Pancreas (tissue), 10 donors: ENCODE data around the gene CHMP1A. TPM values are rescaled to one million over a fixed set of nuclear protein-coding genes. Genes with fewer than 3 reads are reported as not detected.

Experiments
- ATAC-seq, 4 donors: fragments of 200-7000 bp; cut with Tn5 transposase; one replicate each; pipeline versions ENCODE4 v1.8.0 to v1.9.1; 2020; ENCODE audit warnings: mild to moderate bottlenecking in 4 of 4, moderate library complexity in 4 of 4
- DNase-seq, 6 donors: peaks; one replicate each; pipeline ENCODE4 v3.0.0-alpha.2; 2020
- FAIRE-seq: peaks from 2 replicates; lab custom pipeline; 2012; peaks lifted over from hg19 to GRCh38; lab: Jason Lieb, UNC
- H3K27ac ChIP-seq, 4 donors: fragments of 200-600 bp; sonication (generic); 1 replicate in 3 of 4; 2 replicates in 1 of 4; pipeline versions ENCODE4 v1.5.0 to v1.8.0; 2020
- H3K27me3 ChIP-seq, 4 donors: fragments of 200-600 bp; one replicate each; pipeline ENCODE4 v1.8.0; 2021
- H3K36me3 ChIP-seq, 3 donors: fragments of 200-600 bp; sonication (generic) in 1 of 3; one replicate each; pipeline versions ENCODE4 v1.5.0 to v1.8.0; 2020 to 2021
- H3K4me1 ChIP-seq, 3 donors: fragments of 200-600 bp; one replicate each; pipeline ENCODE4 v1.8.0; 2021
- H3K4me3 ChIP-seq, 4 donors: fragments of 200-600 bp; sonication (generic) in 2 of 4; one replicate each; pipeline versions ENCODE4 v1.5.0 to v1.8.0; 2020 to 2021
- H3K9me3 ChIP-seq, 4 donors: fragments of 200-600 bp; one replicate each; pipeline ENCODE4 v1.8.0; 2021
- WGBS, 2 donors: extraction: QIAGEN DNeasy Blood & Tissue Kit; methylation state at CpG; one replicate each; pipeline ENCODE4 v1.1.7; 2013; 5-methylcytosine and 5-hydroxymethylcytosine counted together
- intact Hi-C, 3 donors: fragments of 100-400 bp; cut with DNase I; formaldehyde crosslinking; loops; one replicate each; pipeline versions ENCODE4 v1.11.1 to v1.14.2; 2022
- polyA plus RNA-seq, 2 donors: library from polyadenylated mRNA; stranded (reverse); fragments of 200-250 nt; gene quantifications; one replicate each; pipeline ENCODE4 v1.2.3, GENCODE V29; 2013
- total RNA-seq, 6 donors: library from RNA; stranded (reverse); fragmentation: NEBNext Ultra II Directional in 4 of 6; extraction: Animal tissue kit (Norgen Biotek cat#: 25700) in 4 of 6; gene quantifications; one replicate each; pipeline versions ENCODE4 v1.2.1 to v1.2.4, GENCODE V29; 2021 to 2023
- TF ChIP-seq, protein P1 (sequence below), 4 donors: fragments of 200-600 bp; sonication (generic) in 3 of 4; IDR thresholded peaks; one replicate each; pipeline versions ENCODE4 v1.5.0 to v1.8.0; 2021; ENCODE audit warnings: antibody characterized with exemption in 4 of 4
- donor health status: healthy with polysubstance abuse.
- donor health status: DM: no; HTN: no; CAD: no; lungs with moderate emphysema.
- donor health status: DM: no; HTN: no; CAD: no.
- donor health status: control.
- donor health status: control.
- donor health status: Bipolar disorder and iron deficiency.
- donor health status: DM: yes; HTN: yes; CAD: no.
- donor health status: DM: no; HTN: no; CAD: no.
- donor health status: DM: no; HTN: no; CAD: no.
- donor health status: DM: yes; HTN: yes; CAD: no.

CHMP1A gene
- total and polyA plus RNA-seq, 8 donors: 27.6 to 71.4 (median 32.2) TPM

DNA sequence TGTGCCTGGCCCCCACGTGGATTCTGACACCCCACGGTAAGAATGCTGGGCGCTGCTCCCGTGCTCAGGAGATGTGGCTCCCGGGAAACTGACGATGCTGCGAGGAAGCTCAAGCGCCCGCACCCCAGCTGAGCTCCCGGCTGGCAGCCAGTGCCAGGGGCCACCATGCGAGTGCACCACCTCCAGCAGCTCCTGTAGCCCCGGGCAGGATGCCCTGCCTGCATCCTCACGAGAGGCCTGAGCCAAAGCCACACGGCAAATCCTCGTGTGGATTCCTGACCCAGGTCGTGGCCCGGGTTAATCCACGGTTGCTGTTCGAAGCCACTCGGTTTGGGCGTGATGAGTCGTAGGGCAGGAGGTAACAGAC, 55.6 kb downstream of the CHMP1A start:
- no peak overlapping the region for H3K4me3 ChIP-seq
- H3K9me3 ChIP-seq: no peaks in the 10 kb centered on the region
- no peaks in the 10 kb centered on the region for H3K36me3 ChIP-seq
- no peaks in the 10 kb centered on the region for H3K27me3 ChIP-seq
- 75% methylated on average over 22 of the region's 22 CpGs for WGBS, 2 donors
- no peak for FAIRE-seq
- TF ChIP-seq, protein P1, sequence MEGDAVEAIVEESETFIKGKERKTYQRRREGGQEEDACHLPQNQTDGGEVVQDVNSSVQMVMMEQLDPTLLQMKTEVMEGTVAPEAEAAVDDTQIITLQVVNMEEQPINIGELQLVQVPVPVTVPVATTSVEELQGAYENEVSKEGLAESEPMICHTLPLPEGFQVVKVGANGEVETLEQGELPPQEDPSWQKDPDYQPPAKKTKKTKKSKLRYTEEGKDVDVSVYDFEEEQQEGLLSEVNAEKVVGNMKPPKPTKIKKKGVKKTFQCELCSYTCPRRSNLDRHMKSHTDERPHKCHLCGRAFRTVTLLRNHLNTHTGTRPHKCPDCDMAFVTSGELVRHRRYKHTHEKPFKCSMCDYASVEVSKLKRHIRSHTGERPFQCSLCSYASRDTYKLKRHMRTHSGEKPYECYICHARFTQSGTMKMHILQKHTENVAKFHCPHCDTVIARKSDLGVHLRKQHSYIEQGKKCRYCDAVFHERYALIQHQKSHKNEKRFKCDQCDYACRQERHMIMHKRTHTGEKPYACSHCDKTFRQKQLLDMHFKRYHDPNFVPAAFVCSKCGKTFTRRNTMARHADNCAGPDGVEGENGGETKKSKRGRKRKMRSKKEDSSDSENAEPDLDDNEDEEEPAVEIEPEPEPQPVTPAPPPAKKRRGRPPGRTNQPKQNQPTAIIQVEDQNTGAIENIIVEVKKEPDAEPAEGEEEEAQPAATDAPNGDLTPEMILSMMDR (IDR thresholded peaks at IDR 0.05): no peak
- intact Hi-C loops: no loop called here
- DNase-seq: peak in 1 of 6 donors; percentile 48
- H3K4me1 ChIP-seq: no peaks in the 10 kb centered on the region
- no peak for ATAC-seq
- H3K27ac ChIP-seq: no peak overlapping the region

DNA sequence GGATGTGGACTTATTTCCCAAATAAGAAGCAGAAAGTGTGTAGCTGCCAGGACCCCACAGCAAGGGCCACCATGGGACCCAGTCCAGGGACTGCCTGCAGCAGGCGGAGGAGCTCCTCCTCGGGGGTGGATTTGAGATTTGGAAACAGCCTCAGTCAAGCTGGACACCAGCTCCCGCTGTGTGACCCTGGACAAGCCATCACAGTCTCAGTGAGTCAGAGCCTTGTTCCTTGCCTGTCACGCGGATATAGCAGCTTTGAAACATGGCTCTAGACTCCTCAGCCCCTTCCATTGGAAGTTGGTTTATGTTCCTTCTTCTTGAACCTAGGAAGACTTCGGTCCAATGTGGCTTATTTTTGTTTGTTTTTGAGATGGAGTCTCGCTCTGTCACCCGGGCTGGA, 56.6 kb downstream of the CHMP1A start:
- Histone ChIP-seq H3K9me3 (no peaks in the 10 kb centered on the region), H3K27me3 (no peaks in the 10 kb centered on the region), H3K4me3 (no peak overlapping the region), H3K4me1 (no peaks in the 10 kb centered on the region), H3K27ac (no peak overlapping the region), H3K36me3 (no peaks in the 10 kb centered on the region)
- TF ChIP-seq, protein P1 (IDR thresholded peaks at IDR 0.05): no peak
- intact Hi-C loops: no loop called here
- no peak for FAIRE-seq
- ATAC-seq: peak in 1 of 4 donors; percentile 23
- no peak for DNase-seq
- WGBS, 2 donors: 71 to 77% methylated on average over 8 of the region's 8 CpGs

DNA sequence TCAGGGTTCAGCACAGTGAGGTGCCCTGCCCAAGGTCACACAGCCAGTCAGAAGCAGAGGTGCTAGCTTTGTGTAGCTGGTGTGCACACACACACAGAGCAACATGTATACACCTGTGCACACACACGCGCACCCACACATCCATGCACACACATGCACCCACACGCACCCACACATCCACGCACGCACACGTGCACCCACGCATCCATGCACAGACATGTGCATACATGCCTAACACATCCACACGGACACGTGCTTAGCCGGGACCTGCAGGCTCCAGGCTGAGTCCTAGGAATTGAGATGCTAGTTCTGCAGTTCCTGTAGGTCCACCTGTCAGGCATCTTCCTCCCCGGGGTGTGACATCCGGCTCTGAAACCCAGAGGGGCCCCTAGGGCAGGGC, 57.1 kb downstream of the CHMP1A start:
- FAIRE-seq: no peak
- WGBS, 2 donors: 75 to 80% methylated on average over 12 of the region's 12 CpGs
- TF ChIP-seq, protein P1 (IDR thresholded peaks at IDR 0.05): no peak

DNA sequence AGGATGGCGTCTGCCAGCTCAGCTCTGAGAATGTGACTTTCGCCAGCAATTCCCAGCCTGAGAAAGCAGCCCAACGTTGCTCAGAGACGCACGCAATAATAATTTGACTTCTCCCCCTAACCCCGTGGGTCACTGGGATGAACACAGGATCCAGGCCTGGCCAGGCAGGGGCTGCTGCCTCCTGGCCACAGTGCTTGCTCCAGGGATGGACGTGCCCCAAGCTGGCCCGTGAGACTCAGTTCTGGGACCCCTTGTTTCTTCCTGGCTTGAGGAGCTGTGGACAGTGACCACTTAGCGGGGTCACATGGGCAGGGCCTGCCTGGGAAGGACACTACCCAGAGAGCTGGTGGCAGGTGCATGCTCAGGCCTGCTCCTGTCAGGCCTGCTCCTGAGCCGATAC, 57.6 kb downstream of the CHMP1A start:
- Histone ChIP-seq H3K9me3 (no peaks in the 10 kb centered on the region), H3K4me1 (no peaks in the 10 kb centered on the region), H3K4me3 (no peak overlapping the region), H3K36me3 (no peaks in the 10 kb centered on the region), H3K27me3 (no peaks in the 10 kb centered on the region), H3K27ac (no peak overlapping the region)
- TF ChIP-seq, protein P1 (IDR thresholded peaks at IDR 0.05): no peak
- FAIRE-seq: no peak
- WGBS, 2 donors: 87 to 94% methylated on average over 10 of the region's 10 CpGs
- ATAC-seq: no peak
- intact Hi-C loops: no loop called here
- no peak for DNase-seq

More for the DNA sequence above, 57.1 kb downstream of the CHMP1A start:
- intact Hi-C loops: no loop called here
- H3K27me3 ChIP-seq: no peaks in the 10 kb centered on the region
- H3K27ac ChIP-seq: no peak overlapping the region
- ATAC-seq (no peak), DNase-seq (no peak)
- no peak overlapping the region for H3K4me3 ChIP-seq
- H3K9me3 ChIP-seq: no peaks in the 10 kb centered on the region
- no peaks in the 10 kb centered on the region for H3K36me3 ChIP-seq
- H3K4me1 ChIP-seq: no peaks in the 10 kb centered on the region

DNA sequence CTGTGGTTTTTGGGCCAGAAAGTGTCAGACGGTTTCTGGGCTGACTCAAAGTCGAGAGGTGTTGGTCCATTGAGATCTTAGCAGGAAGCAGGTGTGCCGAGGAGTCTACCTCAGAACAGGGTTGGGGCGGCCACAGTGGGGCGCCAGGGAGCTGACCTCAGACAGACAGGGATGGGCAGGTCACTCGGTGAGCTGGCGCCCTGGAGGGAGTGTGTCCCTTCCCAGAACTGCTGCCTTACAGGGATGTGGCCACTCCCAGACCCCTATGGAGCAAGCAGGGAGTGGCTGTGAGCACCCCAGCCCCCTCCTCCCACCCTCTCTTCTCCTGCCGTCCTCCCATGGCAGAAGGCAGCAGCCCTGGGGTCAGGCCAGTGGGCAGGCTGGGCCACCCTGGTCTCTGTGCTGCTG, 58.1 kb downstream of the CHMP1A start:
- DNase-seq (peak in 3 of 6 donors; percentile 55 to 79 (median 72)), ATAC-seq (peak; percentile 42 to 75 (median 52)), FAIRE-seq (no peak)
- H3K4me3 ChIP-seq: no peak overlapping the region
- H3K36me3 ChIP-seq: no peaks in the 10 kb centered on the region
- no peaks in the 10 kb centered on the region for H3K4me1 ChIP-seq
- TF ChIP-seq, protein P1 (IDR thresholded peaks at IDR 0.05): no peak
- no peaks in the 10 kb centered on the region for H3K9me3 ChIP-seq
- WGBS, 2 donors: 45 to 54% methylated on average over 8 of the region's 8 CpGs
- H3K27ac ChIP-seq: no peak overlapping the region
- H3K27me3 ChIP-seq: no peaks in the 10 kb centered on the region
- intact Hi-C loops: no loop called here
